OCI-LY3 (cell line): ENCODE results near the gene KIAA1671.

Experiments used
- EZH2phosphoT487 ChIP-seq: fragments of 200-600 bp; shearing (Covaris generic); IDR thresholded peaks from 2 replicates; pipeline ENCODE4 v1.6.1; 2018; ENCODE audit warnings: antibody characterized with exemption, mixed run types, low read depth
- TF ChIP-seq, protein P1 (sequence below): fragments of 200-600, 300-600 bp; sonication (generic); IDR thresholded peaks from 2 replicates; pipeline ENCODE4 v1.5.1; 2014; ENCODE audit warnings: antibody characterized with exemption, low read length, low read depth

DNA sequence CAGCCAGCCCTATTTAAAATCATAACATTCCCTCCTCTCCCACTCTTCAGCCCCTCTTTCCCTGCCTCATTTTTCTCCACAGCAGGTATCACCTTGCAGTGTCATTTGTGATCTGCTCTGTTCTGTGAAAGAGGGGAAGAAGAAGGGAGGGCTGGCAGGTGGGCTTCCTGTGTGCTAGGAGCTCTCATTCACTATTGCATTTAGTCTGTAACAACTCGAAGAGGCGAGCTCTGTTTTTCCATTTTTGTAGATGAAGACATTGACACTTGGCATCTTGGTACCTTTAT, 195.1 kb downstream of the KIAA1671 start:
- TF ChIP-seq, protein P1, sequence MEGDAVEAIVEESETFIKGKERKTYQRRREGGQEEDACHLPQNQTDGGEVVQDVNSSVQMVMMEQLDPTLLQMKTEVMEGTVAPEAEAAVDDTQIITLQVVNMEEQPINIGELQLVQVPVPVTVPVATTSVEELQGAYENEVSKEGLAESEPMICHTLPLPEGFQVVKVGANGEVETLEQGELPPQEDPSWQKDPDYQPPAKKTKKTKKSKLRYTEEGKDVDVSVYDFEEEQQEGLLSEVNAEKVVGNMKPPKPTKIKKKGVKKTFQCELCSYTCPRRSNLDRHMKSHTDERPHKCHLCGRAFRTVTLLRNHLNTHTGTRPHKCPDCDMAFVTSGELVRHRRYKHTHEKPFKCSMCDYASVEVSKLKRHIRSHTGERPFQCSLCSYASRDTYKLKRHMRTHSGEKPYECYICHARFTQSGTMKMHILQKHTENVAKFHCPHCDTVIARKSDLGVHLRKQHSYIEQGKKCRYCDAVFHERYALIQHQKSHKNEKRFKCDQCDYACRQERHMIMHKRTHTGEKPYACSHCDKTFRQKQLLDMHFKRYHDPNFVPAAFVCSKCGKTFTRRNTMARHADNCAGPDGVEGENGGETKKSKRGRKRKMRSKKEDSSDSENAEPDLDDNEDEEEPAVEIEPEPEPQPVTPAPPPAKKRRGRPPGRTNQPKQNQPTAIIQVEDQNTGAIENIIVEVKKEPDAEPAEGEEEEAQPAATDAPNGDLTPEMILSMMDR: no peak
- no peak for TF ChIP-seq EZH2phosphoT487
